HG03378 (cell line): ENCODE results near the gene ZFYVE28.

Experiments
- ATAC-seq: cut with Tn5 transposase; IDR thresholded peaks from one replicate; pipeline ENCODE4 v1.9.1; 2021; ENCODE audit warnings: mild to moderate bottlenecking, moderate library complexity; ENCODE audit not compliant: unreplicated experiment

The ZFYVE28 gene

DNA sequence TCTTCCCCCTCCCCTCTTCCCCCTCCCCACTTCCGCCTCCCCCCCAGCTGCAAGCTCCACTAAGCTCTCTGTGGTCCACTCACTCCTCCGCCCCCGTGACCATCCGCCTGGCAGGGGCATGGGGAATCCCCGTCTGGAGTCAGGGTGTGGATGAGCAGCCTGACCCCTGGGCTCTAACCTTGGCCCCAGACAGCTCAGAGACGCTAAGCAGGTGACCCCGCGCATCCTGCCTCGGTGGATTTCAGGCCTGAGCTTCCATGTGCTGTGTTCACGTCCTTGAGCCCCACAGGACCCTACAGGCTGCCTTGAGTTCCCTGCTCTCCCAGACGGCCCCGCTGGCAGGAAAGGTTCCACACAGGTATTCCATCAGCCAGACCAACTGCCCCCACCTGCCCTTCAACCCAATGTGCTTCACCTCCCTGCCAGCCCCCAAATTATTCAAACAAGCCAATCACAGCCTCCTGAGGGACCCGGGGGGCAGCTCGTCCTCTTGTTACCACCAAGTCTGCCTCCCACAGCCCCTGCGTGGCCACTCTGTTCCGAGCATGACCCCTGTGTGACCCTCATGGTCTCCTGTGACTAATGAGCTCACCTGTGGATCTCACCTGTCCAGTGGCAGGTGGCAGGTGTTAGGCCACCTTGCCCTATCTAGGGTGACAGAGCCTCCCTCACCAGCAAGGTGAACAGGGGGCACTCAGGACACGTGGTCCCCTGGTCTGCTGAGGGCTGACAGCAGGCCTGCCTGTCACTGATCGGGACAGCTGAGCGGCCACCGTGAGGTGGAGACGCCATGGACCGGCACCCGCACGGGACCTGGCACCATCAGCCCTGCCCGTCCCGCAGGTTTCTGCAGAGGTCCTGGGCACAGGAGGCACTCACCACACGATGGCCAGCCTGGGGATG, 83.4 kb downstream of the ZFYVE28 start:
- ATAC-seq, result no peak

DNA sequence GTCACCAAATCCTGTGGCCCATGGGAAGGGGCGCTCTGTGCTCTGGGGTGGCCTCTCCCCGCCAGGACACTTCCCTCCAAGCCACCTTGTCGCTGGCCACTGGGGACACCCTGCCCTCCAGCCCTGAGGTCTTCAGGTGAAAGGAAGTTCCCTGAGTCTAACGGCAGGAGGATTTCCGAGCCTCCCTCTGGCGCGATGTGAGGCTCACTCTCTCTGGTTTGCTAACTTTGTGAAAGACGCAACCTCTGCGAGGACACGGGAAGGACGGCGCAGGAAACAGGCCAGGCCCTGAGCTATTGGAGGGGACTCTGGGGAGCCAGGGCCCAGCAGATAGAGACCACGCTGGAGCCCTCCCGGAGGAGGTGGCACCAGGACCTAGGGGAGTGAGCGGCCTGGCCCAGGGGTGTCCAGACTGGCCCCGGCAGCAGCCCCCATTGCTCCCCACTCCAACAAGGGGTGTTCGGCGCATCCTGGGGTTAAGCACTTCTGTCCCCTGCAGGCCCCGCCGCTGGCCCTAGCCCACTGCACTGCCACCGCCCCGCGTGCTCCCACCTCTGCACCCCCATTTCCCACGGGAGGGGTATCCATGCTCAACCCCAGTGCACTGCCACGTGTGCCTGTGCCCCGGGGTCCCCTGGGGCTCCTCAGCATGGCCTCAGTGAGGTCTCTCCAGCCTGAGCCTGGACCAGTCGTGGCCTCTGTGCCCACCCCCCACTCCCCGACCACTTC, 84.4 kb downstream of the ZFYVE28 start:
- no peak for ATAC-seq

DNA sequence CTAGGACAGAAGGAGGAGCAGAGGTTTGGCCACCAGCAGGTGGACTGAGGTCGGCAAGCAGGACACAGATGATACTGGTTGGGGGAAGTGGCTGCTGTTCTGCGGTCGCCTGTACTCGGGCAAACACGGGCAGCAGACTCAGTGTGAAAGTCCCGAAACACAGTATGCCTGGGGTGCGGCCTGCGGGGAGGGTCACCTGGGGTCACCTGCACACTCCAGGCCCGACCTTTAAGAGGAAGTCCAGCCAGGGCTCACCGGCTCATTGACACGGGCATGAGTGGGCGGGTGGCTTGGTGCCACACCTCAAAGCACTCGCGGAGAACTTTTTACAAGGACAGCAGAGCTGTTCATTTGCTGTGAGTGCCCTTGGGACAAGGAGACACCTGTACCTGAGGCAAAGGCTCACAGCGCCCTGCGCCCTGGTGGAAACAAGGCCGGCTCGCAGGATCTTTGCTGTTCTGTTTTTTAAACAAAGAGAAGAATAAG, 85.0 kb downstream of the ZFYVE28 start:
- no peak for ATAC-seq

DNA sequence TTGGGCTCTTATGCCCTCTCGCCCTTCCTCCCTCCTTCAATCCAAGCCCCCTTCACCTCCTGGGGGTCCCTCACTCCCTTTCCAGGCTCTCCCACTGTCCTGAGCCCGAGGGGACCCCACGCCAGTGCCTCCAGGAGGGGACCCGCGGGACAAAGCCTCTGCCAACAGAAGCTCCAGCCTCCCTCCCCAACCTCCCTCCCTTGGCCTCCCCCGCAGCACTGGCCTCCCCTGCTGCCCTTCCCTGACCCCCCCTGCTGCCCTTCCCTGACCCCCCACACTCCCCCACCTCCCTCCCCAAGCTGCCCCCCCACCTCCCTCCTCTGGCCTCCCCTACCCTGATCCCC, 85.5 kb downstream of the ZFYVE28 start:
- ATAC-seq, result no peak

DNA sequence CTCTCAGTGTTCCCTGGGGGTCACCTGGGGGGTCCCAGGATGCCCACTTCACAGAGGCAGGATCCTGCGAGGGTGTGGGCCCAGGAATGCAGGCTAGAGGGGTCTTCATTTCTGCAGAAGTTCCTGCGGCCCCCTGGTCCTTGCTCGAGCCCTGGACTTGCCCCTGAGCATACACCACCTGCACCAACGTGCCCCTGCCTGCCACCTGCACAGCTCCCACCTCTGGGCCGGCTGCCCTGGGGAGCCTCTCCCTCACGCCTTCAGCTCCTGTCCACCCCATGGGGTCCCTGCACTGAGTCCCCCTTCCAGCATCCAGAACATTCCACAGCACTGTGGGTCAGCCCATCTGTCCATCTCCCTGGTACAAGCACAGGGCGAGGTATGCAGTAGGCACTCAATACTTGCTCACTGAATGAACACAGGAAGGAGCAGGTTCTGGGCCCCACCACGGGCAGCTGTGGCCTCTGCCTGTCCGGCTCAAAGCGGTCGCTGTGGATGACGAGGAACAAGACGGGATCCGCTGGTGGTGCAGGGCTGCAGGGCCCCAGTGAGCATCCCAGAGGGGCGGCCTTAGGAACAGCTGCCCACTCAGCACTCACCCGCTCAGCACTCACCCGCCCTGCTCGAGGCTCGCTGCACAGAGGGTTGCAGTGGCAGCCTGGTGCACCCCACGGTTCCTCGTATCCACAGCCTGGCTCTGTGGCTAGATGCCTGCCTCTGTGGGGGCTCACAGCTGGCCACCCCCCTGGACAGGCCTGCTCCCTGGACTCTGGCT, 86.1 kb downstream of the ZFYVE28 start:
- ATAC-seq, result no peak

DNA sequence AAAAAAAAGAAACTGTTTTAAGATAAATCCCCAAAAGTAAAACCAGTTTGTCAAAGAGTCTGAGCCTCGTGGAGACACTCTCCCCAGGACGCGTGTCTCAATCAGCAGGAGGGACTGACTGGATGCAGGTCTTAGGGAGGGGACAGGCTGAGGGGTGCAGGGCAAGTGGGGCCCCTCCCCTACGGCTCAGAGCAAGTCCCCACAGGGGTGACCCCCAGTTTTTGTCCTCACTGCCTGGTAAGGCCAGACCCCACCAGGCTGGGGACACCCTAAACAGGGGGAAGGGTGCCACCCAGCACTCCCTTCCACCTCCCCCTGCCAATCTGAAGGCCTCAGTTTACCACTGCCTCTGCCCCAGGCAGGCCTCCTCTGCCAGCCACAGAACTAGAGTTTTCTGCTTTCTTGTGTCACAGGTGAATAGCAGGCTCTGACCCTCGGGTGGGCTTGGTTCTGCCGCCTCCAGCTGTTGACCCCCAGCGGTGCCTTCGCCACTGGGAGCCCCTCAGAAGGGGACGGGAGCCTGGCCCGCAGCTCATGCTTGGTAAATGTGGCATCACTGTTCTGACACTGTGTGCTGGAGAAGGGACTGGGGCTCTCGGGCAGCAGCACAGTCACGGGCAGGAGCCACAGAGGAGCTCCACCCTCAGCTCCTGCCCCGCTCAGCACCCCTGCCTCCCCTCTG, 86.8 kb downstream of the ZFYVE28 start:
- ATAC-seq, result no peak

DNA sequence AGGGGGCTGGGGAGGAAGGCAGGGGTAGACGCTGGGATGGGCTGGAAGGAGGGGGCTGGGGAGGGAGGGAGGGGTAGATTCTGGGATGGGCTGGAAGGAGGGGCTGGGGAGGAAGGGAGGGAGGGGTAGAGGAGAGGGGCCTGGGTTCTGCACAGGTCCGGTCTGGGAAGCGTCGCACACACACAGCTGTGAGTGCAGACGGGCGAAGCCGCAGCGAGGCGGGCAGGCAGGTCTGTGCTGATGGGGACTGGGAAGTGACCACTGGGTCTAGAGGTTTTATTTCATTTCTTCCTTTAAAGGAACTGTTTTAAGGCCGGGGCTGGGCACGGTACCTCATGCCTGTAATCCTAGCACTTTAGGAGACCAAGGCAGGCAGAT, 87.4 kb downstream of the ZFYVE28 start:
- no peak for ATAC-seq

DNA sequence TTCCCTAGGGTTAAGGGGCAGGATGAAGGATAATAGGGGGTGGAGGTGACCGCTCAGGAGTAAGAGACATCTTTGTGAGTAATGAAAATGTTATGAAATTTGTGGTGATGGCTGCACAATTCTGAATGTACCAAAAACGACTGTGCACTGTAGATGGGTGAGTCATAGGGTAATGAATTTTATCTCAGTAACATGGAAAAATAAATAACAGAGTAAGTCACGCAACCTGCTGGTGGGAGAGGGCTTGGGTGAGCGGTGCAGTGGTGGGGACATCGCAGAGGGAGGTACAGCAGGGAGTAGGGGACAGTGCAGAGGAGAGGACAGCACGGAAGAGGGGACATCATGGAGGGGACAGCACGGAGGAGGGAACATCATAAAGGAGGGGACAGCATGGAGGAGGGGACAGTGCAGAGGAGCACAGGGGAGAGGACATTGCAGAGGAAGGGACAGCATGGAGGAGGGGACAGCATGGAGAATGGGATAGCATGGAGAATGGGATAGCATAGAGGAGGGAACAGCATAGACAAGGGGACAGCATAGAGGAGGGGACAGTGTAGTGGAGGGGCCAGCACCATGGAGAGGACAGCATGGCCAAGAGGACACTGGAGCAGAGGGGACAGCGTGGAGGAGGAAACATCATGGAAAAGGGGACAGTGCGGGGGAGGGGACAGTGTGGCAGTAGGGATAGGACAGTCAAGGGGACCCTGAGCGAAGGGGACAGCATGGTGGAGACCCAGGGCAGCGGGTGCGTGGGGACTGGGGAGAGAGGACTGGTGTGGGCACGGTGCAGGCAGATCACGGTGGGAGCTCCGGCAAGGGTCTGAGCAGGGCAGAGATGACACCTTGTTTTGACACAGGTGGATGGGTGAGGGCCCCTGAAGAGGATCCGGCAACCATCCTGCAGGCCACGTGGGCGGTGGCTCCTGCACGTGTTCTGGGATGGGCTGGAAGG, 88.1 kb downstream of the ZFYVE28 start:
- no peak for ATAC-seq

DNA sequence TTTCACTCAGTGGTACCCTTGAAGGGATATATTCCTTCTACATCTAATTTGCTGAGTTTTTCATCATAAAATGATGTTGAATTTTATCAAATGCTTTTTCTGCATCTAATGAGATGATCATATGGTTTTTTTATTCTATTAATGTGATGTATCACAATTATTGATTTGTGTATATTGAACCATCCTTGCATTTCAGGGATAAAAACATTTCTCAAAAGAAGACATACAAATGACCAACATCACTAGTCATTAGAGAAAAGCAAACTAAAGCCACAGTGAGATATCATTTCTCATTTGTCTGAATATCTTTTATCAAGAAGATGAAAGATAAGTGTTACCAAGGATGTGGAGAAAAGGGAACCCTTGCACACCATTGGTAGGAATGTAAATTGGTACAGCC, 90.9 kb downstream of the ZFYVE28 start:
- ATAC-seq, result no peak

DNA sequence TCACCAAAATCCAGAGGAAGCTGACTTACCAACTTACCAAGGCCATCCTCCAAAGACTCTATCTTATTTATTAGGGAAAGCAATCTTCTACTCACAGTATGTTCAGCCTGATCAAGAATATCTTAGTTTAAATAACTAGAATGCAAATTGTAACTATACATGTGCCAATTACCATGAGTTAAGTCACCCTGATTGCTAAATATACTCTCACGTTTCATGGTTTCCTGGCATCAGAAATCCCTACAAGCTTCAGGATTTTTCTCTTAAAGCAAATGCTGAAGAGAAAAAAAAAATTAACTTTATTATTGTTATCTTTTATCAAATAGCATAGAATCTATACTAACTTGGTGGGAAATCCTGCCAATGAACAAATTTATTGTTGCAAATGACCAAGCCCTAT, 93.6 kb downstream of the ZFYVE28 start:
- no peak for ATAC-seq

DNA sequence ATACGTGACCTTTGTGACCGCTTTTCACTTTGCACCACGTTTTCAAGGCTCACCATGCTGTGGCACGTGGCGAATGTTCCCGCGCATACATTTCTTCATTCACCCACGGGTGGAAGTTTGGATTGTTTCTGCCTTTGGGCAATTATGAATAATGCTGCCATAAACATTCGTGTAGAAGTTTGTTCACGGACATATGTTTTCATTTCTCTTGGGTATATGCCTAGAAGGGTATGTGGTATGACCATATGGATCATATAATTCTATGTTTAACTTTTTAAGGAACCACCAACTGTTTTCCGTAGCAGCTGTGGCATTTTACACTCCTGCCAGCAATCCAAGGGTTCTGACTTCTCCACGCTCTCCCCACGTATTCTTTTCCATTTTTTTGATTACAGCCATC, 95.6 kb downstream of the ZFYVE28 start:
- no peak for ATAC-seq

DNA sequence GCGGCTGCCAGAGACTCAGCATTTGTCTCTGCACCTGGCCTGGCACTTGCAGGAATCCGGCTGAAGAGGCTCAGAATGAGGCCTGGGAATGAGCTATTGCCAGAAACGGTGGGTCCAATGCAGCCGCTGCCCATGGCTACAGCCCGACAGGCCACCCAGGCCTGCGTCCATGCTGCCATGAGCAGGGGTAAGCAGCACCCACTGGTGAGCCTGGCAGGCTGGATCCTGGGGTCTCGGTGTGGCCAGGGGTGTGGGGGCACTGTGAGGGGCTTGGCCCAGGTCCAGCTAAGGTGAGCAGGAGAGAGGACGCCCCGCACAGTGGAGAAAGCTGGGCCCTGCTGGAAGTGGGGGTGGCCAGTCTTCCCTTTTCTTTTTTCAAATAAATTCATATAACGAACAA, 96.2 kb downstream of the ZFYVE28 start:
- no peak for ATAC-seq

DNA sequence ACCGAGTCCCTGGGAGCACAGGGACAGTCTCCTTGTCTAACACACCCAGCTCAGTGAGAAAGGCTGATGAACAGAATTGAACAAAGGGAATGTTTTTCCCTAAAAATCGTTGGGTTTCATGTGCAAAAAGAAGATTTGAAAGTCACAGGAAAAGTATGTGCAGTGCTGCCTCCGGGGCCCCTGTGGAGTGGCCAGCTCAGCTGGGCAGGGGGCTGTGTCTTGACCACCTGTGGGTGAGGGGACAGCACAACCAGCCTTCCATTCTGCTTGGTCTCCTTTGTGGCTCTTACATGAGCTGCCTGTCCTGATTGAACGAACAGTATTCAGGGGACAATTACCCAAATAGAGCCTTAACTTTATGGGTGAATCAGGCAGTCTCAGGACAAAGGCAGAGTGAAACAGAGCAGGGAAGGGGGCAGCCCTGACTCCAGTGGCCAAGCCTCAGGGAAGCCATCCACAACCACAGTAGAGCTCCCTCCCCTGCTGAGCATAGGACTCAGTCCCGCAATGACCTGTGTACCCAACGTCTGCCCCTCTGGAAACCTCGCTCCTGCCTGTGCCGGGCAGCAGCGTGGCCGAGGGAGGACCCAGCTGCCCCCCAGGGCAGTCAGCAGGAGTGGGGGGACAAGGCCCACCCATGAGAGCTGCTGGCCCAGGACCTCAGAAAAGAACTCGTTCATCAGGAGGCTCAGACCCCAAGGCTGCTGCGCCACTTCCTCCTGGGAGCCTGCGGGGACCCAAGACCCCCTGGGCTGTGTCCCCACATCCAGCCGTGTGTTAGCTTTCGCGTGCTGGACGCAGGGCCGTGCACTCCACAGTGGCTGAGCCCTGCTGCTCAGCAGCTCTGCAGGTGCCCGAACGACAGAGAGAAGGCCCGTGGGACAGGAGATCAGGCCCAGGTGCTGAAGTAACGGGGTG, 96.9 kb downstream of the ZFYVE28 start:
- ATAC-seq, result no peak

DNA sequence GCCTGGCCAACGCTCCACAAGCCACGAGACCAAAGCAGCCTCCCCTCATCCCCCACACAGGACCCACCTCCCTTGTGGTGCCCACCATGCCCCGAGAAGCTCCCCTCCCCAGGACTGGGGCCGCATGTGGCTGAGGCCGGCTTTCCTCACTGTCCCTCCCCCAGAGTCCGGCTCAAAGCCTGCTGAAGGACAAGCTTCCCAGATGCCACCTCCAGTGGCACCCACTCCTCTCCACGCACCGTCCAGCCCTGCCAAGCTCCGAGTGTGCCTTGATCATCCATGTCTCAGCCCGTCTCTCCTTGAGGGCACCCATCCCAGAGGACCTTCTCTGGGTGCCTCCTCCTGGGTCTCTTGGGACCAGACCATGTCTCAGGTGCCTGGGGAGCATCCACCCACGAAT, 97.7 kb downstream of the ZFYVE28 start:
- no peak for ATAC-seq

DNA sequence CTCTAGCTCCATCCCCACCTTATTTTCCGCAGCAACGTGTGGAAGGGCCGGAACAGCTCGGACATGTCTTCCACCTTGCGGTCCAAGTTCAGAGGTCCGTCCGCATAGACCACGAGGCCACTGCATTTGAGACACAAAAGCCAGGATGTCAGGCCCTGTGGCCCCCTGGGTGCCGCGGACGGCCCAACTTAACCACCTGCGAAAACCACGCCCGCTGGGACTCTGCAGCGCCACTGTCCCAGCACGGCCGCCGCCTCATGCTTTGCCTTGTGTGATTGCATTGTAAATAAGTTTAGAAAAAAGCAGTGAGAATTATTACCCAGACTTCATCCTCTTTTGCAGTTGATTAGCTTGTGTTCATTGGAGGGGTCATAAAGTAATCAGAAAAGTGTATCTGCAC, 98.3 kb downstream of the ZFYVE28 start:
- ATAC-seq, result no peak

DNA sequence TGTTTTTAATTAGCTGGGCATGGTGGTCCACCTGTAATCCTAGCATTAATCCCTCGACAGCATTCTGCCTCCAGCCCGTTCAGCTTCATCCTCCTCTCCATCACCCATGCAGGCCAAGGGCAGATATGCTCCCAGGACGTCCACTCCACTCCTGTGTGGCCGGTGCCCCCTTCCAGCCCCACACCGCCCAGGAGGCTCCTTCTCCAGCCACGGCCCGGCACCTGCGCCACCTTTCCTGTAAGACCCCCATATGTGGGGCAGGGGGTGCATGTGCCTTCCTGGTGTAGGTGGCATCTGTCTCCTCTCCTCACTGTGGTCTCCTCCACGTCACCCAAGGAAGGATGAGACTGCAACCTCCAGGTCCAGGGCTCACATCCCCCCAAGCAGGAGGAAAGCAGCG, 99.6 kb downstream of the ZFYVE28 start:
- no peak for ATAC-seq

DNA sequence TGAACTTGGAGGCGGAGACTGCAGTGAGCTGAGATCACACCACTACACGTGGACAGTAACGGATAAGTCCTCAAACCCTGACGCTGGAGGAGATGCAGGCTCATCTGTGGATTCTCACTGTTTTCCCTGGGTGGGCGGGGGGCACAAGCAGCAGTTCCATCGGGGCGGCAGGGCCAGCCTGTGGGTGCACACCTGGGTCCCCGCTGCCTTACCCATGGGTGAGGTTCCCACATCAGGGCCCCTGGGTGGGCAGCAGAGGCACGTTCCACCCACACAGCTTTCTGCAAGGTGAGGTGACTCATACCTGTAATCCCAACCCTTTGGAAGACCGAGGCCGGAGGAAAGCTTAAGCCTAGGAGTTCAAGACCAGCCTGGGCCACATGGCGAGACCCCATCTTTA, 100.0 kb downstream of the ZFYVE28 start:
- ATAC-seq, result no peak

DNA sequence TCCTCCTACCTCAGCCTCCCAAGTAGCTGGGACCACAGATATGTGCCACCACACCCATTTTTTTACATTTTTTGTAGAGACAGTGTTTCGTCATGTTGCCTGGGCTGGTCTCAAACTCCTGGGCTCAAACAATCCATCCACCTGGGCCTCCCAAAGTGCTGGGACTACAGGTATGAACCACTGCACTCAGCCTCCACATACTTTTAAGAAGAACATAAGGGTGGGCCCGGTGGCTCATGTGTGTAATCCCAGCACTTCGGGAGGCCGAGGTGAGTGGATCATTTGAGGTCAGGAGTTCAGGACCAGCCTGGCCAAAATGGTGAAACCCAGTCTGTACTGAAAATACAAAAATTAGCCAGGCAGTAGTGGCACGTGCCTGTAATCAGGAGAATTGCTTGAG, 105.1 kb downstream of the ZFYVE28 start:
- no peak for ATAC-seq
